Measurements from ENCODE around the gene MXI1.
"Not testable (repeated sequence)": the region's sequence is repeated elsewhere in the genome, so short reads cannot be mapped to it uniquely, and the experiment has no call there.

DNA sequence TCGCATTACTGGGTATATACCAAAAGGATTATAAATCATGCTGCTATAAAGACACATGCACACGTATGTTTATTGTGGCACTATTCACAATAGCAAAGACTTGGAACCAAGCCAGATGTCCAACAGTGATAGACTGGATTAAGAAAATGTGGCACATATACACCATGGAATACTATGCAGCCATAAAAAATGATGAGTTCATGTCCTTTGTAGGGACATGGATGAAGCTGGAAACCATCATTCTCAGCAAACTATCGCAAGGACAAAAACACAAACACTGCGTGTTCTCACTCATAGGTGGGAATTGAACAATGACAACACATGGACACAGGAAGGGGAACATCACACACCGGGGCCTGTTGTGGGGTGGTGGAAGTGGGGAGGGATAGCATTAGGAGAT is 40.4 kb downstream of the MXI1 start:
- TF ChIP-seq, protein P1, sequence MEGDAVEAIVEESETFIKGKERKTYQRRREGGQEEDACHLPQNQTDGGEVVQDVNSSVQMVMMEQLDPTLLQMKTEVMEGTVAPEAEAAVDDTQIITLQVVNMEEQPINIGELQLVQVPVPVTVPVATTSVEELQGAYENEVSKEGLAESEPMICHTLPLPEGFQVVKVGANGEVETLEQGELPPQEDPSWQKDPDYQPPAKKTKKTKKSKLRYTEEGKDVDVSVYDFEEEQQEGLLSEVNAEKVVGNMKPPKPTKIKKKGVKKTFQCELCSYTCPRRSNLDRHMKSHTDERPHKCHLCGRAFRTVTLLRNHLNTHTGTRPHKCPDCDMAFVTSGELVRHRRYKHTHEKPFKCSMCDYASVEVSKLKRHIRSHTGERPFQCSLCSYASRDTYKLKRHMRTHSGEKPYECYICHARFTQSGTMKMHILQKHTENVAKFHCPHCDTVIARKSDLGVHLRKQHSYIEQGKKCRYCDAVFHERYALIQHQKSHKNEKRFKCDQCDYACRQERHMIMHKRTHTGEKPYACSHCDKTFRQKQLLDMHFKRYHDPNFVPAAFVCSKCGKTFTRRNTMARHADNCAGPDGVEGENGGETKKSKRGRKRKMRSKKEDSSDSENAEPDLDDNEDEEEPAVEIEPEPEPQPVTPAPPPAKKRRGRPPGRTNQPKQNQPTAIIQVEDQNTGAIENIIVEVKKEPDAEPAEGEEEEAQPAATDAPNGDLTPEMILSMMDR (IDR thresholded peaks at IDR 0.05): not testable (repeated sequence)
- not testable (repeated sequence) for TF ChIP-seq TCF7L2 (IDR thresholded peaks at IDR 0.05; ENCODE audit: low read depth, low read length); POLR2AphosphoS5 (IDR thresholded peaks at IDR 0.05; ENCODE audit: low read depth, low read length); SIN3A (IDR thresholded peaks at IDR 0.05; ENCODE audit: borderline replicate concordance, insufficient read depth, low read depth, low read length)
